Left ventricle myocardium superior (tissue), 1 donor: ENCODE measurements around the gene MED26. TPM values are rescaled to one million over a fixed set of nuclear protein-coding genes. Genes with fewer than 3 reads are reported as not detected.

Source experiments
- ATAC-seq: fragments of 200-7000 bp; cut with Tn5 transposase; one replicate; pipeline ENCODE4 v1.9.1; 2020; ENCODE audit warnings: mild to moderate bottlenecking, moderate library complexity
- DNase-seq: peaks from one replicate; pipeline ENCODE4 v3.0.0-alpha.2; 2020
- intact Hi-C: fragments of 100-400 bp; cut with micrococcal nuclease; formaldehyde crosslinking; loops from one replicate; pipeline ENCODE4 v1.11.0; 2022
- total RNA-seq: library from RNA; stranded (reverse); fragmentation: NEBNext Ultra II Directional; extraction: Animal tissue kit (Norgen Biotek cat#: 25700); gene quantifications from one replicate; pipeline ENCODE4 v1.2.1, GENCODE V29; 2021
- donor health status: DM: no; HTN: yes; CAD: no; lungs with severe emphysema.

MED26 gene
- total RNA-seq, 1 donor from 2014 or later = 4.9 TPM

DNA sequence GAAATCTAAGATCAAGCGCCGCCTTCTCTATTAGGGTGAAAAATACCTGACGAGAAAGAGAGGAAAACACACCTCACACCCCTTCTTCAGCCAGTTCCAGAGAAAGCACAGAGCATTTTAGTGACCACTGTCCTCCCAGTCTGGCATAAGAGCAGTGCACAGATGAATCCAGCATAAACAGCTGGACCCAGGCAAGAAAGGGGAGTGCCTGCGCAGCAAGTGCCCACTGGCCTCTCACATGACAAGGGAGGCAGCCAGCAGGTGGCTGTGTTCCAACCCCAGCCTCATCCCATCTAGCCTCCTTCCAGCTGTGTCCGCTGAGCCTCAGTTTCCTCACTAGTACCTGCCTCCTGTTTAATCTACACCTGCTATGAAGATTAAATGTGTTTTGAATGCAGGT is 8.0 kb downstream of the MED26 start:
- ATAC-seq (peak; percentile 18), DNase-seq (peak; percentile 26)
- intact Hi-C loops = no loop called here

- peak; percentile 86 for DNase-seq
- peak; percentile 89 for ATAC-seq
- intact Hi-C loops = no loop called here
These were observed 8.5 kb downstream of the MED26 start for GRCh38 chr19:16619457-16619856.

DNA sequence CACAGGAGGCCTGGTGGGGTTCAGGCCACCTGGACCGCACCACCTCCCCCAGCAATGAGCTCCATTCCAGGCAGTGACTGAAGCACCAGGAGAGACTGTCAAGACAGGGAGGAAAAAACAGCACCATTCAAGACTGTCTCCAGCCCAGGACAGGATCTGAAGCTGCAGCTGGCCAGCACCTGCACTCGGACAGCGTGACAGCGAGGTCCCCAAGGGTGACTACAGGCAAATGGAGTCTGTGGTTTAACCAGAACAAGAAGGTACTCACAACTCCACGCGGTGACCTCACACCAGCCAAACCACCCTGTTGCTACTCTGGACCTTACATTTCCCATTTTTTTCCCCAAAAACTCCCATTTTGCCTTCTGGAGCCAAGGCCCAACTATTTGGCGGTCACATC is 9.8 kb downstream of the MED26 start:
- DNase-seq = no peak
- intact Hi-C loops = no loop called here

GRCh38 chr19:16615808-16616207 is 12.2 kb downstream of the MED26 start:
- intact Hi-C loops = no loop called here
- no peak for ATAC-seq

More for the DNA sequence above, 9.8 kb downstream of the MED26 start:
- ATAC-seq = no peak

DNA sequence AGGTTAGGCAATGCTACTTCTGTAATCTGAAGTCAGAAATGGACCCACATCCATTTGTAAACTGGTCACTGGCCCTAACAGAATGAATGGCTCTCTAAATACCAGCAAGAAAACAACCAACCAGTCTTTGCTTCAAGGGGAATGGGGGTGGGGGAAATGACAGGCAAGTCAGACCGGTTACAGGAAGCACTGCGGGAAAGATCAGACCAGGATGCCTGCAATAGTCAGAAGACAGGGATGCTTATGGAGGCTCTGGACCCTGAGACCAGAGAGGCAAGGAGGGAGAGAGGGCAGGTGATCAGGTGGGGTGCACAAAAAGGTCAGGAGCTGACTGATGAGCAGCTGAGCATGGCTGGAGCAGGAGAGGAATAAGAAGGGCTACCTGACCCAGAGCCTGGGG is 13.1 kb downstream of the MED26 start:
- DNase-seq (peak; percentile 3), ATAC-seq (no peak)
- intact Hi-C loops = no loop called here

More at GRCh38 chr19:16615808-16616207, 12.2 kb downstream of the MED26 start:
- no peak for DNase-seq

- ATAC-seq (no peak), DNase-seq (no peak)
- intact Hi-C loops = no loop called here
These were observed 14.2 kb downstream of the MED26 start for GRCh38 chr19:16613841-16614240.

- ATAC-seq (no peak), DNase-seq (no peak)
- intact Hi-C loops = no loop called here
These were observed 15.4 kb downstream of the MED26 start for GRCh38 chr19:16612636-16613035.

DNA sequence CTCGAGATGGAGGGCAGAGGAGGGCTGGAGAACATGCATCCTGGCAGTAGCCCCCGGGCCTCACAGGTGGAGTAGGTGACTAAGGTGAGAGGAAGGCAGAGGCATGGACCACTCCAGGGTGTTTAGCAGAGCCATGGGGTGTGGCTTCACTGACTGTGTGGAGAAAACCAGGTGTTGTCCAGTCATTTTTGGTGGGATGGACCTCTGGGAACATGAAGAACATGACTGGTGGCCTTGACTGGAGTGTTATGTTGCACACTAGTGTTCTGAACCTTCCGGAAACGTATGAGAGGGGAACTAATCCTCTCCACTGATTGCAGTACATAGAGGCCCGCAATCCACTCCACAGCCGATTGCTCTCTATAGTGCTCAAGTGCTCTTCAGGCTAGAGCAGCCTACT is 16.9 kb downstream of the MED26 start:
- no peak for ATAC-seq

GRCh38 chr19:16609511-16610200 is 18.3 kb downstream of the MED26 start:
- ATAC-seq = no peak
- intact Hi-C loops = no loop called here
- no peak for DNase-seq

More for the DNA sequence above, 16.9 kb downstream of the MED26 start:
- peak; percentile 23 for DNase-seq
- intact Hi-C loops = no loop called here

GRCh38 chr19:16608290-16608739 is 19.7 kb downstream of the MED26 start:
- intact Hi-C loops = no loop called here
- no peak for DNase-seq
- ATAC-seq = peak; percentile 71

DNA sequence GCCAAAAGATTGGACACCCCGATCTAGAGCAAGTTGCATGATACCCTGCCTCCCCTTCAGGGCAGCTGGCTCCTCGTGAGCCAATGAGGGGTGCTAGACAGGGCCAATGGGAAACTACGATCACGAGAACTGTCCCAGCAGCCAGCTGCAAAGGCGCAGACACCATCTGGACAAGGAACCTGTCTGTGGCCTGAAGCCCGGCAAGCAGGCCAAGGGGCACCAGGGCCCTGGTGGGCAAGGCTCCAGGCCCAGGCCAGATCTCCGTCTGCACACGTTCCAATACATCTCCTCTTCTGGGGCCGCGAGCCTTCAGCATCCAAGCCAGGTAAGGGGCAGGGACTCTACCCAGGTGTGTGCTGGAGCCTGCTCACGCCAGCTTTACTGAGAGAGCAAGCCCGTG is 20.2 kb downstream of the MED26 start:
- peak; percentile 21 for ATAC-seq
- intact Hi-C loops = no loop called here
- DNase-seq = peak; percentile 48

DNA sequence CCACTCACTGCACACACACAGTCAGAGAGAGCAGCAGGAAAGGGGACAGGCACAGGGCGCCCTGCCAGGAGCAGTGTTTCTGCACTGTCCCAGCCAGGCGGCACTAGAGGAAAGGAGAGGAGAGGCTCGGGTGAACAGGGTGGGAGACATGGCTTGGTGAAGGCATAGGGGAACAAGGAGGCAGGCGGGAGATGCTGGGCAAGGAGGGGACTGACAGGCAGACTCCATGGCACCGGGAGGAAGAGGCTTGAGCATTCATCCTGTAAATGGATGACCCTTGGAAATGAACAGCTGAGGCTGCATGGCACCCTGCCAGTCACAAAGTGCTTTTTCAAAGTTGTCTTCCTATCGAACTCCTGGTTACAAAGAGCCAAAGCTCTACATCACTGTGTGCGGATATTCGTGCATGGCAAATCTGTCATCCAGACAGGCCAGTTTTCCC is 22.4 kb downstream of the MED26 start:
- DNase-seq (peak; percentile 70), ATAC-seq (peak; percentile 61)
- intact Hi-C loops = no loop called here

DNA sequence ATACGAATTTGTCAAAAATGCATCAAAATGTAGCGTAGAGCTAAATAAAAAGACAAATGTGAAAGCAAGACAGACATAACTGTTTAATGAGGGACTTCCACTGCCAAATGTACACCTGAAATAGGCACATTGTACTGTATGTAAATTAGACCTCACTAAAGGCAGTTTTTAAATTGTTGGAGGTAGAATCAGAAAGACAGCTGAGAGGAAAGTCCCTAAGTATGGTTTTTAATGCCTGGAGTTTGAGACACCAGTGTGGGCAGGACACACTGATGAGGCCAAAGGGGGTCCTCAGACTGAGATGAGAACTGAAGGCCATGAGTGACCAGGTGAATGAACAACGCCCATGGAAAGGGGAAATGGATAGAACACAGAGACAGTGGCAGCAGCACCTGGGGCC is 22.9 kb downstream of the MED26 start:
- no peak for ATAC-seq
- DNase-seq = no peak
- intact Hi-C loops = no loop called here

DNA sequence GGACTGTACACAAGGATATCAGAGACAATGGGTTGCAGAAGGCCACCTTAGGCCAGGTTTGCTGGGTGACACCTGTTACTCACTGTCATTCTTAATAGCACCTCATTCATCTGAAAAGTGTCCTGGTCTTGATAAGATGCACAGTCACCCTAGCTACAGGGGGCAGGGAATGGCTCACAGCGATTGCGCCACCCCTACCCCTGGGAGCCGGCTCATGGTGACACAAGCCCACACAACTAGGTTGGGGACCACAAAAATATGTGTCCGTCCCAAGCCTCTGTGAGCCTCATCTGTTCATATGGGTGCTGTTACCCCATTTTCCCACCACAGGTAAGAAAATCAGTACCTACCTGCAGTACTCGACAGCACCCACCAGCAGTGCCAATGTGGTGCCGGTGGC is 23.4 kb downstream of the MED26 start:
- intact Hi-C loops = no loop called here
- DNase-seq (peak; percentile 13), ATAC-seq (no peak)

- DNase-seq (peak; percentile 9), ATAC-seq (no peak)
- intact Hi-C loops = no loop called here
These were observed 24.9 kb downstream of the MED26 start for GRCh38 chr19:16603090-16603489.

DNA sequence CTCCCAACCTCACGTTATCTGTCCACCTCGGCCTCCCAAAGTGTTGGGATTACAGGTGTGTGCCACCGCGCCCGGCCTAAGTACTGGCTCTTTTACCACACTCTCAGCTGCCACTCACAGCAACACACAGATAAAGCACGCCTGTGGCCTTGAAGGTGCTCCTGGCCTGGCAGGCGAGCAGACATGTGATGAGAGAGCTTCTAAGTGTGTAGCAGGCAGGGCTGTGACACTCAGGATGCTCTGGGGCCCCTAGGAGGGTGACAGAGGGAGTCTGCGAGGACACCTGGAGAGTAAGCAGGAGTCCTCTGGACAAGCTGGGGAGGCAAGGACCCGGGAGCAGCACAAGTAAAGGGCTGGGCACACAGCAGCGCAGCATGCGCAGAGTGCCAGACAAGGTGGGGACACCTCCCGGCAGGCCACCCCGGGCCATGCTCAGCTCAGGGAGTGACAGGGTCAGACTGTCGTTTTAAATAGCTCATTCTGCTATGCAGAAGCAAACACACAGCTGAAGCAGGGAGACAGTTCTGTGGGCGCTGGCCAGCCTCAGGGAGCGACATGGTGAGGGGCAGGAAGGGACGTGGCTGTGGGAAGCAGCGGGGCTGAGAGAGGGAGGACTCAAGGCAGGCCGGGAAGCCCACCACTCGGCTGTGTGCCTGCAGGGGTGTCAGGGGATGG is 26.5 kb downstream of the MED26 start:
- intact Hi-C loops = no loop called here
- ATAC-seq (peak; percentile 73), DNase-seq (peak; percentile 66)

- ATAC-seq (no peak), DNase-seq (no peak)
- intact Hi-C loops = no loop called here
These were observed 27.2 kb downstream of the MED26 start for GRCh38 chr19:16600824-16601223.

DNA sequence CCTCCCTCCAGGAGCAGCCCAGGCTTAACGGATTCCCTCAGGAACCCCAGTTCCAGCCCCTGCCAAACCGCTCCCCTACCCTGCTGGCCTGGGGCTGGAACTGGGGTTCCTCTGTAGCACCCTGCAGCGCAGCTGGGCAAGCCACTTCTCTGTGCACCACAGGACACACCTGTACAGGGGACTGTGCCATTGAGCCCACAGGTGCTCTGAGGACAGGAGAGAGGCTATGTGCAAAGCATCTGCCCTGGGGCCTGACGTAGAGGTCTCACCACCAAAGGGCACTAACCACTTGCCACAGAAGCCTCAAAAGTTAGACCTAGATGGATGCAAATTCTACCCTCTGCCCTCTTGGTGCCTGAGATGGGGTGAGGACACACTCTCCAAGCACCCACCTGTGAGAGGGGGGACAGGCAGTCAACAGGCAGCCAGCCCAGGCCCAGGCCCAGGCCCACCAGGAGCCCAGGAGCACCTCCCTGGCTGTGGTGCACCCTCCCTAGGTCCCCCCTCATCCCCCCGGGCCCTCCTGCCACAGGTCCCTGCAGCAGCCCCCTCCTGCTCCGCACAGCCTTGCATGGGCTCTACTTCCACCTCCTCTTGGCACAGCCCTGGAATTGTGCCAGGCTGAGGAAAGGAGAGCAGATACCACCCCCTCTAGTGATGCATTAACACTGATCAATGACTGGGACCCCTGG is 28.2 kb downstream of the MED26 start:
- ATAC-seq (no peak), DNase-seq (no peak)
- intact Hi-C loops = no loop called here

DNA sequence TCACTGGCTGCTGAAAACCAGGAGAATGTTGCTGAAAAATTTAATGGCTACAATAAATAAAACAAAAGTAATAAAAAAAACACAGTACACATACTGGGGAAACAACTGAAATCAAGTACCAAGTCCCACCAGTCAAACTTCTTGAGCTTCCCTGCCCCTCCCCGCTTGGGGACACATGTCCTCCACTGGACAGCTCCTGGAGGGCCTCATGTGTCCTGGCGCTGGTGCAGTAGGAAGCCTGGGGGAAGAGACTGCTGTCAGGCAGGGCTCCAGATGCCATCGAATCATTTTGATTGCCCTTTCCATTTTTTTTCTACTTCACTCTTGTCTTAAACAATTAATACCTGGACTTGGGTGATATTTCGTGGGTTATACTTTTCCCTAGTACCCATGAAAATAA is 29.2 kb downstream of the MED26 start:
- peak; percentile 48 for ATAC-seq

GRCh38 chr19:16596399-16596798 is 31.6 kb downstream of the MED26 start:
- intact Hi-C loops = no loop called here
- no peak for ATAC-seq

More for the DNA sequence above, 29.2 kb downstream of the MED26 start:
- no peak for DNase-seq
- intact Hi-C loops = no loop called here

More at GRCh38 chr19:16596399-16596798, 31.6 kb downstream of the MED26 start:
- DNase-seq = no peak
